Astrocyte of the cerebellum (primary cell): ENCODE data around the gene NMRK2.

ENCODE experiments used
- DNase-seq: peaks from one replicate; pipeline ENCODE4 v3.0.0-alpha.2; 2011; ENCODE audit warnings: low read depth
- H3K4me3 ChIP-seq: 2 replicates; pipeline ENCODE4 v1.5.1; 2011; ENCODE audit warnings: mild to moderate bottlenecking, low read depth, low read length, moderate library complexity
- CTCF ChIP-seq: IDR thresholded peaks from 2 replicates; pipeline ENCODE4 v1.5.1; 2012; ENCODE audit warnings: low read length, low read depth, moderate library complexity, mild to moderate bottlenecking; ENCODE audit errors: missing control alignments
- in situ Hi-C: cut with HindIII; loops from 2 replicates; pipeline ENCODE4 v1.10.0; 2017; ENCODE audit warnings: low sequenced_read_pairs

NMRK2 gene

GRCh38 chr19:3958836-3959765 is 26.2 kb downstream of the NMRK2 start:
- DNase-seq = no peak
- in situ Hi-C loops = no loop called here
- TF ChIP-seq CTCF = no peak
- no peak overlapping the region for H3K4me3 ChIP-seq

GRCh38 chr19:3959766-3960131 is 26.9 kb downstream of the NMRK2 start:
- in situ Hi-C loops = no loop called here
- no peak for TF ChIP-seq CTCF
- H3K4me3 ChIP-seq = no peak overlapping the region
- no peak for DNase-seq

GRCh38 chr19:3961007-3961406 is 28.1 kb downstream of the NMRK2 start:
- DNase-seq = no peak
- TF ChIP-seq CTCF = no peak
- in situ Hi-C loops = no loop called here
- H3K4me3 ChIP-seq = no peak overlapping the region

- in situ Hi-C loops = no loop called here
- no peak for TF ChIP-seq CTCF
- H3K4me3 ChIP-seq = no peak overlapping the region
- DNase-seq = no peak
Measured at GRCh38 chr19:3963458-3964255, 30.8 kb downstream of the NMRK2 start.

- no peak for DNase-seq
- no peak overlapping the region for H3K4me3 ChIP-seq
- in situ Hi-C loops = no loop called here
- TF ChIP-seq CTCF = no peak
Measured at GRCh38 chr19:3964256-3965194, 31.7 kb downstream of the NMRK2 start.
